GM12875 (cell line): Measurements from ENCODE around the gene CSHL1.
A peak's percentile ranks its signal among the peaks of the same experiment; 100 is the strongest.

ENCODE experiments used
- H3K4me3 ChIP-seq: one replicate; pipeline ENCODE4 v1.5.1; 2011; ENCODE audit warnings: low read depth, low read length, control low read depth
- TF ChIP-seq, protein P1 (sequence below): IDR thresholded peaks from 2 replicates; pipeline ENCODE4 v1.5.1; 2011; ENCODE audit warnings: low read depth, mild to moderate bottlenecking, control low read depth, inconsistent platforms, low read length, moderate library complexity, borderline replicate concordance; ENCODE audit not compliant: insufficient read depth

CSHL1 gene

DNA sequence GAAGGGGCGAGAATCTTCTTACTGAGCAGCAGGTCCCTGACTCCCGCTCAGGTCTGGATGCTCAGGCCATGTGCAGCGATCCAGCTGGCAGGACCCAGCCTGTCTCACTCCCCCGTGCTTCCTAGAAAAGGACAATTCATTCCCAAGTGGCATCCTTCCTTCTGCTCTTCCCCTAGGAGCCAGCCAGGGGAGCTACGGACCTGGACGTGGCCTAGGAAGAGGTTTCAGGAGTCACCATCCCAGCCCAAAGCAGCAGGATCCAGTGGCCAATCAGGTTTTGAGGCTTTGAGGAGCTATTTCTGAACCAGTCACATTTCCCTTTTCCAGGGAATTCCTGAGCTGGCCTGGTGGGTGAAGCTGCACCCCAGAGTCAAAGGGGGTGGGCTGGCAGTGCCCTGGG lies 28.8 kb upstream of the CSHL1 start:
- H3K4me3 ChIP-seq = no peak overlapping the region
- TF ChIP-seq, protein P1, sequence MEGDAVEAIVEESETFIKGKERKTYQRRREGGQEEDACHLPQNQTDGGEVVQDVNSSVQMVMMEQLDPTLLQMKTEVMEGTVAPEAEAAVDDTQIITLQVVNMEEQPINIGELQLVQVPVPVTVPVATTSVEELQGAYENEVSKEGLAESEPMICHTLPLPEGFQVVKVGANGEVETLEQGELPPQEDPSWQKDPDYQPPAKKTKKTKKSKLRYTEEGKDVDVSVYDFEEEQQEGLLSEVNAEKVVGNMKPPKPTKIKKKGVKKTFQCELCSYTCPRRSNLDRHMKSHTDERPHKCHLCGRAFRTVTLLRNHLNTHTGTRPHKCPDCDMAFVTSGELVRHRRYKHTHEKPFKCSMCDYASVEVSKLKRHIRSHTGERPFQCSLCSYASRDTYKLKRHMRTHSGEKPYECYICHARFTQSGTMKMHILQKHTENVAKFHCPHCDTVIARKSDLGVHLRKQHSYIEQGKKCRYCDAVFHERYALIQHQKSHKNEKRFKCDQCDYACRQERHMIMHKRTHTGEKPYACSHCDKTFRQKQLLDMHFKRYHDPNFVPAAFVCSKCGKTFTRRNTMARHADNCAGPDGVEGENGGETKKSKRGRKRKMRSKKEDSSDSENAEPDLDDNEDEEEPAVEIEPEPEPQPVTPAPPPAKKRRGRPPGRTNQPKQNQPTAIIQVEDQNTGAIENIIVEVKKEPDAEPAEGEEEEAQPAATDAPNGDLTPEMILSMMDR = no peak

DNA sequence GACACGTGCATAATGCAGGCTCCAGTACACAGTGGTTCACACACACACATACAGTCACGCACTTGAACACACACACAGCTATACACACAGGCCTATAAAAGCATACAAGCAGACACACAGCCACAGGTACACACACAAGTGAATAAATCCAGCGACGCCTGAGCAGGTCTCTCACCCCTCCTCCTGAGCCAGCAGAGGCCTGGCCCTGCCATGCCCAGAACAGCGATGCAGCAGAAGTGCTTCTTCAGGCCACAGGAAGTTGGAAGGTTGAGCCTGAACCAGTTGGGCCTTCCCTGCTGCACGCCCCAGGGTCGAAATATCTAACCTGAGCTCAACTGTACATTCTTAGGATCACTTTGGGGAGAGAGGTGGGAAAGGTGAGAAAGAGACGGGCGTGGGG lies 28.3 kb upstream of the CSHL1 start:
- H3K4me3 ChIP-seq = no peak overlapping the region
- TF ChIP-seq, protein P1 = no peak

DNA sequence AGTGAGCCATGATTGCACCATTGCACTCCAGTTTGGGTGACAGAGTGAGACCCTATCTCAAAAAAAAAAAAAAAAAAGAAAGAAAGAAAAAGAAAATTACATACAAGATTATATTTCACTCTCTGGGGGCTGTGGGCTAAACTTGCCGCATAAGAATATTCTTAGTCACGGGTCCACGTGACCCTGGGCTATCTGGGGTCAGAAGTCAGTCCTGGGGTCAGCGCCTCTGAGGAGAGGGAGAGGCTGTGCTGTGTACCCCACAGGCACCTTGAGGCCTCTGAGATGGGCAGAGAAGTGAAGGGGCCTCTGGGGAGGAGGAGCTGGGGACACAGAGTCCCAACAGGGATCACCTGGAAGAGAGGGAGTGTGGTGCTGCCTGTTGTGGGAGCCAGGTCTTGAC lies 26.9 kb upstream of the CSHL1 start:
- H3K4me3 ChIP-seq = no peak overlapping the region
- TF ChIP-seq, protein P1 = no peak

DNA sequence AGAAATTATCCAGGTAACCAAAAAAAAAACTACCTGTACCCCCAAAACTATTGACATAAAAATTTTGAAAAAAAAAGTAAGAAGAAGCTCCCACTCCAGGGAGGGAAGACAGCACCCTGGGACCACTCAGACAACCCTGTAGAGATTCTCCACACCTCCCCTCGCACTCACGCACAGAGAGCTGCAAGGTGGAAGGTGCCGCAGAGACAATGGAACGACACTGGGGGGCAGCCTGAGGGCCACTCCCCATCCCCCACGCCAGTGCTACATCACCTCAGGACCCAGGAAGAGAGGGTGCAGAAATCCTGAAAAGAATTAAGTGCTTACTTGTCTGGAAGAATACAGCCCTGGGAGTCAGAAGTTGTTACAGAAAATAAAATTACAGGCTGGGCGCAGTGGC lies 26.3 kb upstream of the CSHL1 start:
- H3K4me3 ChIP-seq = no peak overlapping the region
- TF ChIP-seq, protein P1 = no peak

DNA sequence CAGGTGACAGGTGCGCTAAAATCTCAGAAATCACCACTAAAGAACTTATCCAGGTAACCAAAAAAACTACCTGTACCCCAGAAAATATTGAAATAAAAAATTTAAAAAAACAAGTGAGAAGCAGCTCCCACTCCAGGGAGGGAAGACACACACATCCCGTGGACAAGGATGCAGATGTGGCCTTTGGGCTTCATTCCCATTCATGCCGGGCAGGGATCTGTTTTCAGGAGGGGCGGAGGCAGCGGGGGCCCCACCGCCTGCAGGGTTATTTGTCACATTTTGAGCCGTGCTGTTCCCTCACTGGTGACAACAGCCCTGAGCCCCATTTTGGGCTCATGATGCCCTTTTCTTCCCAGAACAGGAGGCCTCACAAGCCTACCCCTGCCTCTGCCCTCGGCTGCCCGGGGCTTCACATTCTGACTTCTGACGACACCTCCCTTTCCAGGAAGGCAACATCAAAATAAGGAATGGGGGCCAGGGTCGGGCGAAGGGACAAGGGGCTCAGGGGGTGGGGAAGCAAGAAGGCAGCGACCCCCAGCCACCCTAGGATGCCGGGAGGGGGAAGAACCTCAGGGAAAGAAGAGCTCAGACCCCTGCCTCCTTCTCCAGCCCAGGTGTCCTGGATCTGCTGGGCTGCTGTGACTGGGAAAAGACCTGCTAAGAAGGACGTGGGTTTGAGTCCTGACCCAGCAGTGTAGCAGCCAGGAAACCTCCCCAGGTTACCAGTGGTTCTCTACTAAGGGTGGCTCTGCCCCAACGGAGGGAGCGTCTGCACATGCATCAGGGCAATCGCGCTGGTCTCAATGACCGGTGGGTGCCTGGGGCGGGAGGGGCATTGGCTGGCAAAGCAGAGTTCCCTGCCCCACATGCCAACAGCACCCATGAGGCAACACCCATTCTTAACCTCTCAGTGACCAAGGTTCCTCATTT lies 23.4 kb upstream of the CSHL1 start:
- TF ChIP-seq, protein P1 = no peak
- no peak overlapping the region for H3K4me3 ChIP-seq

DNA sequence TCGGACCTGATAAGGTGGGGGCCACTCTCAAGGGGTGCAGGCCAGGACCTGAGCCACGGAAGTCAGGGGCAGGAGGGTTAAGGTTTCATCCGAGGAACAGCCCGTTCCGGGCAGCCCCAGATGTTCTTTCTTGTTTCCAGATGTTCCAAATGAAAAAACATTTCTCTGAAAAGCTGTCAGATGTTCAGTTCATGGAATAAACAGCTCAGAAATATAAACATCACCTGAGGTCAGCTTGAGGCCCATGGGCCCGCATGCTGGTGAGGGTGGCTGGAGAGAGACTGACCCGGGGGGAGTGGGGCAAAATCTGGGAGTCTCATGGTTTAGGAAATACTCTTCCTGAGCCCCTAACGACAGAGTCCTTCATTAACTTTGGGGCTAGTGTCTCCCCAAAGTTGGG lies 22.5 kb upstream of the CSHL1 start:
- TF ChIP-seq, protein P1 = no peak

DNA sequence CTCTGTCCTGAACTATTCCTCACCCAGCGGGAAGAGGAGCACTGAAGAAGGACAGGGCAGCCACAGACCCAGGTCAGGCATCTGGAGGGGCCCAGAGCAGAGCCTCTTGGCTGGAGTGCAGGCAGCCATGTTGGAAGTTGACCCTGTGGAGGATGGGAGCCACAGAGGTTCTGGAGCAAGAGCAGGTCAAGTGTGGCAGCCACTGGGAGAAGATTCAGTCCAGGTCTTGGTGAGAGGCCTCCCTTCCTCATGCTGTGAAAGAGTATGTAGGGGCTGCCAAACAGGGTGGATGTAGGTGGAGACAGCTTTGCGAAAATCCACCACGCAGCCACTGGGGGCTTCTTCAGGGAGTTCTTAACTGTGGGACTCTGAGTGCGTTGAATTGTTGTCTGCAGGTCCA lies 21.7 kb upstream of the CSHL1 start:
- TF ChIP-seq, protein P1 = 0 out of 2 replicates have a peak, but pooled peaks have one; percentile 16

More for the DNA sequence above, 22.5 kb upstream of the CSHL1 start:
- H3K4me3 ChIP-seq = no peak overlapping the region

More for the DNA sequence above, 21.7 kb upstream of the CSHL1 start:
- peak overlapping the region; percentile 79 for H3K4me3 ChIP-seq
